ENCODE data around the gene SLC23A3. TPM values are rescaled to one million over a fixed set of nuclear protein-coding genes. Genes with fewer than 3 reads are reported as not detected.

Gene SLC23A3
- total and polyA plus RNA-seq, 2 experiments from 2014 or later = 0.58 to 1.2 TPM

DNA sequence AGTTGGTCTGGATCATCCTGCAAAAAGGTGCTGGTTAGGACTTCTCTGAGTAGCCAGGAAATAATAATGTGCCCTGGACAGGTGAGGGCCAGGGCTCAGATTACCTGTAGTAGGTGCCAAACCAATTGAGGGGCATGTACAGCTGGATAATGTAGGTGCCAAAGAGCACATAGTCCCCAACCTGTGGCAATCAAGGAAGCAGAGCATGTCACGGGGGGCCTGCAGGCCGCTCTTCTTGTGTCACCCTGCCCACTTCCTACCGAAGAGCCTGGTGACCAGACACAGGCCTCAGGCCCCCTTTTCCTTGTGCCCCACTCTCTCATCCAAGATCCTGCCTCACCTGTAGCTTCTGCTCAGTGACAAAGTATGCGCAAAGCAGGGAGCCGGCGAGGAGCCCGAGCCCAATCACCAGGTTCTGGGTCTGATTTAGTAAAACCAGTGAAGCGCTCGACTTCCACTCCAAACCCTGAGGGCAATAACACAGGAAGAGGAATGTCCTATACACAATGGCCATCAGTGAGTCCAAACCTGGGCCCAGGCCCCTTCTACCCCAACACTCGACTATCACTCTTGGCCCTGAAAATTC lies 43.8 kb upstream of the SLC23A3 start:
- H3K79me2 ChIP-seq (ENCODE audit: insufficient read depth) = peaks cover 11% of the 10 kb centered on the region; the same call in 1 of the 2 replicates
- TF ChIP-seq EZH2phosphoT487 (IDR thresholded peaks at IDR 0.05; ENCODE audit: insufficient read depth, low read depth) (no peak), EZH2 (IDR thresholded peaks at IDR 0.05; ENCODE audit: insufficient read depth, poor library complexity, severe bottlenecking) (no peak)
- in situ Hi-C loops (cut with MboI) = no loop called here
- no peaks in the 10 kb centered on the region for H4K20me1 ChIP-seq (ENCODE audit: insufficient read depth)
- H3K27ac ChIP-seq = no peak overlapping the region
- H3K9ac ChIP-seq = no peak overlapping the region
- H3F3A ChIP-seq (ENCODE audit: insufficient read depth) = 0 out of 2 replicates have a peak, but pooled peaks cover 2% of the 10 kb centered on the region
- H3K4me2 ChIP-seq (ENCODE audit: unreplicated experiment) = no peak overlapping the region
- H3K36me3 ChIP-seq (ENCODE audit: low read depth) = no peaks in the 10 kb centered on the region
- no peaks in the 10 kb centered on the region for H3K27me3 ChIP-seq (replicated peaks; ENCODE audit: insufficient read depth)
- no peaks in the 10 kb centered on the region for H3K9me3 ChIP-seq (ENCODE audit: low read depth)
- H3K9me2 ChIP-seq (ENCODE audit: insufficient read depth) = no peaks in the 10 kb centered on the region
- 97% methylated on average over 10 of the region's 10 CpGs for WGBS, 2 experiments (ENCODE audit: low coverage in 1 of 2, low lambda C conversion rate in 2 of 2, missing lambda C conversion rate in 2 of 2)
- H3K4me1 ChIP-seq (ENCODE audit: insufficient read depth) = peaks cover 10% of the 10 kb centered on the region
- no peak overlapping the region for H2AFZ ChIP-seq
- no peak for DNase-seq
- H3K4me3 ChIP-seq = no peak overlapping the region

GRCh38 chr2:219213026-219213415 lies 43.2 kb upstream of the SLC23A3 start:
- in situ Hi-C loops (cut with MboI) = no loop called here

GRCh38 chr2:219210886-219211362 lies 41.1 kb upstream of the SLC23A3 start:
- Histone ChIP-seq H3K79me2 (ENCODE audit: insufficient read depth) (0 out of 2 replicates have a peak, but pooled peaks cover 3% of the 10 kb centered on the region), H3F3A (ENCODE audit: insufficient read depth) (peaks cover 17% of the 10 kb centered on the region), H3K4me1 (ENCODE audit: insufficient read depth) (peaks cover 11% of the 10 kb centered on the region; the same call in 1 of the 2 replicates), H3K36me3 (ENCODE audit: low read depth) (no peaks in the 10 kb centered on the region), H3K4me3 (no peak overlapping the region), H4K20me1 (ENCODE audit: insufficient read depth) (no peaks in the 10 kb centered on the region), H2AFZ (no peak overlapping the region), H3K9me3 (ENCODE audit: low read depth) (no peaks in the 10 kb centered on the region), H3K9me2 (ENCODE audit: insufficient read depth) (no peaks in the 10 kb centered on the region), H3K27me3 (replicated peaks; ENCODE audit: insufficient read depth) (no peaks in the 10 kb centered on the region), H3K9ac (no peak overlapping the region), H3K27ac (no peak overlapping the region), H3K4me2 (ENCODE audit: unreplicated experiment) (no peak overlapping the region)
- TF ChIP-seq EZH2 (IDR thresholded peaks at IDR 0.05; ENCODE audit: insufficient read depth, poor library complexity, severe bottlenecking) = no peak
- TF ChIP-seq EZH2phosphoT487 (IDR thresholded peaks at IDR 0.05; ENCODE audit: insufficient read depth, low read depth) = no peak
- no peak for DNase-seq
- WGBS, 2 experiments (ENCODE audit: low coverage in 1 of 2, low lambda C conversion rate in 2 of 2, missing lambda C conversion rate in 2 of 2) = 87 to 90% methylated on average over 9 of the region's 9 CpGs
- in situ Hi-C loops (cut with MboI) = no loop called here

More at GRCh38 chr2:219213026-219213415, 43.2 kb upstream of the SLC23A3 start:
- peaks cover 14% of the 10 kb centered on the region; the same call in 1 of the 2 replicates for H3K79me2 ChIP-seq (ENCODE audit: insufficient read depth)
- no peak overlapping the region for H2AFZ ChIP-seq
- H3F3A ChIP-seq (ENCODE audit: insufficient read depth) = peaks cover 8% of the 10 kb centered on the region; the same call in 1 of the 2 replicates
- H3K9me2 ChIP-seq (ENCODE audit: insufficient read depth) = no peaks in the 10 kb centered on the region
- H3K27me3 ChIP-seq (replicated peaks; ENCODE audit: insufficient read depth) = no peaks in the 10 kb centered on the region
- H4K20me1 ChIP-seq (ENCODE audit: insufficient read depth) = no peaks in the 10 kb centered on the region
- H3K4me2 ChIP-seq (ENCODE audit: unreplicated experiment) = no peak overlapping the region
- WGBS, 2 experiments (ENCODE audit: low coverage in 1 of 2, low lambda C conversion rate in 2 of 2, missing lambda C conversion rate in 2 of 2) = 93 to 95% methylated on average over 8 of the region's 8 CpGs
- H3K9ac ChIP-seq = no peak overlapping the region
- H3K36me3 ChIP-seq (ENCODE audit: low read depth) = no peaks in the 10 kb centered on the region
- H3K9me3 ChIP-seq (ENCODE audit: low read depth) = no peaks in the 10 kb centered on the region
- no peak overlapping the region for H3K4me3 ChIP-seq
- no peak for DNase-seq
- H3K27ac ChIP-seq = no peak overlapping the region
- TF ChIP-seq EZH2phosphoT487 (IDR thresholded peaks at IDR 0.05; ENCODE audit: insufficient read depth, low read depth) (no peak), EZH2 (IDR thresholded peaks at IDR 0.05; ENCODE audit: insufficient read depth, poor library complexity, severe bottlenecking) (no peak)
- peaks cover 14% of the 10 kb centered on the region for H3K4me1 ChIP-seq (ENCODE audit: insufficient read depth)

DNA sequence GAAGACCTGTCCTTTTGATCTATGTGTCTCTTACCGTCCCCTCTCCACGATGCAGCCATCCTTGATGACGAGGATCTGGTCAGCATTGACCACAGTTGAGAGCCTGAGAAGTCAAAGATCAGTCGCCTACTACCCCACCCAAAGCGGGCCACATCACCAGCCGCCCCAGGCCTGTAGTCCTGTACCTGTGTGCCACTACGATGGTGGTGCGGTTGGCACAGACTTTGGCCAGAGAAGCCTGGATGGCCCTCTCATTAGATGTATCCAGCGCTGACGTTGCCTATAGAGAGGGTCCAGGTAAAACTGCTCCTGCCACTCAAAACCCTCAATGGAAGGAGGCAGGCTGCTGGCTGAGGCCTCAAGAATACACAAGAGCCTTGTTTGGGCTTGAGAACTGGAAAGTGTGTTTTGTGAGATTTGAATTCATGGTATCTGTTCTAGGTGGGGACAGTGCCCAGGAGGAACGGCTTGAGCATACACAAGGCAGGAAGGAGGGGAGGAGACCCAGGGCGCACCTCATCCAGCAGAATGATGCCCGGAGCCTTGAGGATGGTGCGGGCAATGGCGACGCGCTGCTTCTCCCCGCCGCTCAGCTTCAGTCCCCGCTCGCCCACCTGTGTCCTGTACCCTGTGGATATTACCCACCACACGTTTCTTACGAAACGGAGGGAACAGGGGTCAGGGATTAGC lies 40.5 kb upstream of the SLC23A3 start:
- no peak overlapping the region for H3K9ac ChIP-seq
- H2AFZ ChIP-seq = no peak overlapping the region
- H3K36me3 ChIP-seq (ENCODE audit: low read depth) = no peaks in the 10 kb centered on the region
- TF ChIP-seq EZH2phosphoT487 (IDR thresholded peaks at IDR 0.05; ENCODE audit: insufficient read depth, low read depth) (no peak), EZH2 (IDR thresholded peaks at IDR 0.05; ENCODE audit: insufficient read depth, poor library complexity, severe bottlenecking) (no peak)
- in situ Hi-C loops (cut with MboI) = no loop called here
- H3K9me2 ChIP-seq (ENCODE audit: insufficient read depth) = no peaks in the 10 kb centered on the region
- H3K9me3 ChIP-seq (ENCODE audit: low read depth) = no peaks in the 10 kb centered on the region
- no peaks in the 10 kb centered on the region for H3K27me3 ChIP-seq (replicated peaks; ENCODE audit: insufficient read depth)
- H3K27ac ChIP-seq = no peak overlapping the region
- no peaks in the 10 kb centered on the region for H4K20me1 ChIP-seq (ENCODE audit: insufficient read depth)
- peaks cover 11% of the 10 kb centered on the region; the same call in 1 of the 2 replicates for H3K4me1 ChIP-seq (ENCODE audit: insufficient read depth)
- peaks cover 17% of the 10 kb centered on the region for H3F3A ChIP-seq (ENCODE audit: insufficient read depth)
- H3K4me3 ChIP-seq = no peak overlapping the region
- 94 to 96% methylated on average over 19 to 24 of the region's 24 CpGs for WGBS, 2 experiments (ENCODE audit: low coverage in 1 of 2, low lambda C conversion rate in 2 of 2, missing lambda C conversion rate in 2 of 2)
- H3K79me2 ChIP-seq (ENCODE audit: insufficient read depth) = 0 out of 2 replicates have a peak, but pooled peaks cover 3% of the 10 kb centered on the region
- no peak overlapping the region for H3K4me2 ChIP-seq (ENCODE audit: unreplicated experiment)
- no peak for DNase-seq

Data from GM23248 (cell line).